Mesenchymal stem cell (in vitro differentiated cells and primary cell): ENCODE results near the gene YAP1.
A peak's percentile ranks its signal among the peaks of the same experiment; 100 is the strongest.

Experiments
- DNase-seq: peaks from one replicate; pipeline ENCODE4 v3.0.0-alpha.2; 2013
- H2AFZ ChIP-seq: one replicate; pipeline ENCODE4 v1.6.1; 2013; ENCODE audit warnings: low read depth, mild to moderate bottlenecking, control low read depth, inconsistent platforms, low read length, moderate library complexity
- H2AK5ac ChIP-seq: 2 replicates; pipeline ENCODE4 v1.6.1; 2013; ENCODE audit warnings: low read length, moderate library complexity, mild to moderate bottlenecking, inconsistent platforms; ENCODE audit not compliant: severe bottlenecking
- H2BK120ac ChIP-seq: one replicate; pipeline ENCODE4 v1.6.1; 2013; ENCODE audit warnings: low read depth, mild to moderate bottlenecking, inconsistent platforms, low read length, moderate library complexity
- H2BK12ac ChIP-seq, 2 experiments: one replicate each; pipeline ENCODE4 v1.6.1; 2013; ENCODE audit warnings: inconsistent platforms in 2 of 2, low read length in 2 of 2, mild to moderate bottlenecking in 2 of 2, moderate library complexity in 2 of 2, control low read depth in 1 of 2
- H2BK15ac ChIP-seq: one replicate; pipeline ENCODE4 v1.6.1; 2013; ENCODE audit warnings: mild to moderate bottlenecking, low read depth, inconsistent platforms; ENCODE audit not compliant: poor library complexity, severe bottlenecking
- H2BK5ac ChIP-seq: 2 replicates; pipeline ENCODE4 v1.6.1; 2013; ENCODE audit warnings: low read depth, mild to moderate bottlenecking, low read length, control low read depth, inconsistent platforms; ENCODE audit not compliant: poor library complexity, severe bottlenecking
- H3K14ac ChIP-seq, 2 experiments: one replicate each; pipeline ENCODE4 v1.6.1; 2013; ENCODE audit warnings: inconsistent platforms in 2 of 2, low read length in 2 of 2, control low read depth in 1 of 2, mild to moderate bottlenecking in 1 of 2, moderate library complexity in 1 of 2
- H3K18ac ChIP-seq, 2 experiments: one replicate each; pipeline ENCODE4 v1.6.1; 2013; ENCODE audit warnings: inconsistent platforms in 2 of 2, low read length in 2 of 2, control low read depth in 1 of 2, low read depth in 1 of 2, mild to moderate bottlenecking in 1 of 2
- H3K23ac ChIP-seq, 2 experiments: one replicate each; pipeline ENCODE4 v1.6.1; 2013; ENCODE audit warnings: inconsistent platforms in 2 of 2, low read length in 2 of 2, mild to moderate bottlenecking in 2 of 2, moderate library complexity in 2 of 2, control low read depth in 1 of 2
- H3K27ac ChIP-seq: 2 replicates; pipeline ENCODE4 v1.5.1; 2013; ENCODE audit warnings: mild to moderate bottlenecking, moderate library complexity, low read length, control low read depth, inconsistent platforms; ENCODE audit not compliant: poor library complexity, severe bottlenecking
- H3K27me3 ChIP-seq, 2 experiments: 2 replicates each; pipeline versions ENCODE4 v1.6.1 to v1.7.0; 2013; ENCODE audit warnings: low read length in 2 of 2, mild to moderate bottlenecking in 2 of 2, moderate library complexity in 2 of 2, control low read depth in 1 of 2, inconsistent platforms in 1 of 2; ENCODE audit not compliant: control insufficient read depth in 1 of 2, insufficient read depth in 1 of 2
- H3K36me3 ChIP-seq, 2 experiments: 2 replicates each; pipeline versions ENCODE4 v1.6.1 to v1.7.0; 2013; ENCODE audit warnings: low read length in 2 of 2, control low read depth in 1 of 2, inconsistent platforms in 1 of 2, low read depth in 1 of 2, mild to moderate bottlenecking in 1 of 2; ENCODE audit not compliant: insufficient read depth in 2 of 2, control insufficient read depth in 1 of 2
- H3K4ac ChIP-seq, 2 experiments: one replicate each; pipeline ENCODE4 v1.6.1; 2013; ENCODE audit warnings: inconsistent platforms in 2 of 2, low read length in 2 of 2, mild to moderate bottlenecking in 2 of 2, moderate library complexity in 2 of 2, control low read depth in 1 of 2, low read depth in 1 of 2
- H3K4me1 ChIP-seq: 2 replicates; pipeline ENCODE4 v1.6.1; 2013; ENCODE audit warnings: low read depth, low read length, control low read depth; ENCODE audit not compliant: control insufficient read depth, insufficient read depth
- H3K4me2 ChIP-seq: 2 replicates; pipeline ENCODE4 v1.6.1; 2013; ENCODE audit warnings: low read length, mild to moderate bottlenecking, inconsistent platforms; ENCODE audit not compliant: poor library complexity, severe bottlenecking
- H3K4me3 ChIP-seq, 2 experiments: 2 replicates each; pipeline versions ENCODE4 v1.5.1 to v1.7.0; 2013; ENCODE audit warnings: low read length in 2 of 2, mild to moderate bottlenecking in 2 of 2, control low read depth in 1 of 2, low read depth in 1 of 2; ENCODE audit not compliant: insufficient read depth in 1 of 2
- H3K79me1 ChIP-seq: replicated peaks from 2 replicates; pipeline ENCODE4 v1.6.1; 2013; ENCODE audit warnings: mild to moderate bottlenecking, control low read depth, low read length, inconsistent platforms; ENCODE audit not compliant: poor library complexity, severe bottlenecking
- H3K9ac ChIP-seq: 2 replicates; pipeline ENCODE4 v1.7.0; 2013; ENCODE audit warnings: mild to moderate bottlenecking, low read length, moderate library complexity
- H3K9me3 ChIP-seq: 2 replicates; pipeline ENCODE4 v1.7.0; 2013; ENCODE audit warnings: mild to moderate bottlenecking, low read length; ENCODE audit not compliant: control insufficient read depth
- H4K8ac ChIP-seq: one replicate; pipeline ENCODE4 v1.6.1; 2013; ENCODE audit warnings: inconsistent platforms, mild to moderate bottlenecking, low read length, moderate library complexity
- H4K91ac ChIP-seq: one replicate; pipeline ENCODE4 v1.6.1; 2013; ENCODE audit warnings: mild to moderate bottlenecking, low read length, inconsistent platforms
- WGBS: methylation state at CpG from one replicate; pipeline ENCODE4 v1.1.7; 2013; ENCODE audit warnings: mixed read lengths; 5-methylcytosine and 5-hydroxymethylcytosine counted together

YAP1 gene

GRCh38 chr11:102237096-102237735 is 127.0 kb downstream of the YAP1 start:
- Histone ChIP-seq H2AFZ (no peak overlapping the region), H3K23ac (no peak overlapping the region), H2BK15ac (no peak overlapping the region), H3K14ac (no peak overlapping the region), H3K4ac (no peak overlapping the region), H3K79me1 (peaks cover 2% of the 10 kb centered on the region), H2BK12ac (no peak overlapping the region), H3K9me3 (no peaks in the 10 kb centered on the region), H2AK5ac (no peak overlapping the region), H3K4me2 (no peak overlapping the region), H3K36me3 (peaks cover 3 to 25% of the 10 kb centered on the region in 2 experiments), H3K27me3 (no peaks in the 10 kb centered on the region), H3K27ac (peak overlapping the region; percentile 8), H3K18ac (no peak overlapping the region), H3K9ac (no peak overlapping the region), H4K91ac (no peak overlapping the region), H2BK5ac (no peak overlapping the region), H2BK120ac (no peak overlapping the region), H3K4me3 (no peak overlapping the region), H4K8ac (no peak overlapping the region), H3K4me1 (peaks cover 11% of the 10 kb centered on the region)
- peak; percentile 54 for DNase-seq
- 95% methylated on average over 4 of the region's 5 CpGs for WGBS

DNA sequence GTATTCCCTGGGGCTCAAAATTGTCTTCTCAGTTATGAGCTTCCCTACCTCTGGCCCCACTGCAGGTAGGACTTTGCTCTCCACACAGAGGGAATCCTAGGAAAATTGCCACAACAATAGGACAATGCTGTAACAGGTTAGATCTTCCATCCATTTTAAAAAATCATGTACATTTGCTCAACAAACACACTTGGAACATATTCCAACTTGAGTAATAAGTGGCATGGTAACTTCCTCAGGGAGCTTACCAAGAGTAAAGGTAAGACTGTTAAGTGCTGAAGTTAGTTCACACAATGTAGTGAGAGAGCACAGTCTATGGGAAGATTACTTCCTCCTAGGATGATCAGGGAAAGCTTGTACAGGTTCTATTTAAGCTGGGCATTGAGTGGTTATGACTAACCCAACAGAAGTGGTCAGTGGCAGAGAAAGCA is 128.2 kb downstream of the YAP1 start:
- H2BK5ac ChIP-seq, result no peak overlapping the region
- H3K27me3 ChIP-seq, result no peaks in the 10 kb centered on the region
- H2AK5ac ChIP-seq, result no peak overlapping the region
- peaks cover 15% of the 10 kb centered on the region for H3K4me1 ChIP-seq
- H2BK120ac ChIP-seq, result no peak overlapping the region
- DNase-seq, result no peak
- H3K9ac ChIP-seq, result no peak overlapping the region
- peaks cover 2% of the 10 kb centered on the region for H3K79me1 ChIP-seq
- no peaks in the 10 kb centered on the region for H3K9me3 ChIP-seq
- no peak overlapping the region for H3K4me3 ChIP-seq
- no peak overlapping the region for H2BK15ac ChIP-seq
- no peak overlapping the region for H3K4me2 ChIP-seq
- H3K14ac ChIP-seq, result no peak overlapping the region
- no peak overlapping the region for H4K91ac ChIP-seq
- H3K23ac ChIP-seq, result no peak overlapping the region
- no peak overlapping the region for H2BK12ac ChIP-seq
- no peak overlapping the region for H3K27ac ChIP-seq
- H4K8ac ChIP-seq, result no peak overlapping the region
- H3K4ac ChIP-seq, result no peak overlapping the region
- no peak overlapping the region for H2AFZ ChIP-seq
- H3K18ac ChIP-seq, result no peak overlapping the region
- peaks cover 3 to 14% of the 10 kb centered on the region in 2 experiments for H3K36me3 ChIP-seq

DNA sequence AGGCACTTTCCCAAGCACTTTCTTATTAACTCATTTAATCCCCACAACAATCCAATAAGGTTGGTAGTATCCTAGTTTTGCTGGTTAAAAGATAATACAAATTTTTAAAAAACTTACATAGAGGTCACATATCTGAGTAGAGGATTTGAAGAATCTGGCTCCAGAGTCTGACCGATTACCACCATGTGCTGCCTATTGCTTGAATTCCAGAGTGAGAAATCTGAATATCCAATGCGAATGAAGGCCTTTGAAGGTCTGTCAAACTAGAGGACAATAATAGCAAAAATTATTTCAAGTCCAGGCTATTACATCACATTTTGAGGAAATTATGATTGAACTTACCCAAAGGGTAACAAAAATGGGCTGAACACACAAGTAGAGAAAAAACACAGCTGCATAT is 129.2 kb downstream of the YAP1 start:
- H3K27ac ChIP-seq, result no peak overlapping the region
- H3K4ac ChIP-seq, result no peak overlapping the region
- H3K23ac ChIP-seq, result no peak overlapping the region
- H4K91ac ChIP-seq, result no peak overlapping the region
- no peak overlapping the region for H4K8ac ChIP-seq
- H3K18ac ChIP-seq, result no peak overlapping the region
- H3K14ac ChIP-seq, result no peak overlapping the region
- no peaks in the 10 kb centered on the region for H3K9me3 ChIP-seq
- peaks cover 0 to 4% of the 10 kb centered on the region in 2 experiments for H3K36me3 ChIP-seq
- no peak overlapping the region for H3K4me3 ChIP-seq
- no peak overlapping the region for H3K4me2 ChIP-seq
- no peaks in the 10 kb centered on the region for H3K27me3 ChIP-seq
- no peak overlapping the region for H3K9ac ChIP-seq
- no peak overlapping the region for H2BK12ac ChIP-seq
- DNase-seq, result no peak
- no peak overlapping the region for H2AK5ac ChIP-seq
- no peak overlapping the region for H2BK15ac ChIP-seq
- H2BK120ac ChIP-seq, result no peak overlapping the region
- H3K4me1 ChIP-seq, result peaks cover 13% of the 10 kb centered on the region
- no peak overlapping the region for H2BK5ac ChIP-seq
- 100% methylated on average over 1 of the region's 2 CpGs for WGBS
- no peak overlapping the region for H2AFZ ChIP-seq
- no peaks in the 10 kb centered on the region for H3K79me1 ChIP-seq

- Histone ChIP-seq H3K9me3 (no peaks in the 10 kb centered on the region), H2BK15ac (no peak overlapping the region), H3K9ac (no peak overlapping the region), H3K4me1 (peaks cover 16% of the 10 kb centered on the region), H2AFZ (no peak overlapping the region), H3K18ac (no peak overlapping the region), H4K91ac (no peak overlapping the region), H3K4me2 (no peak overlapping the region), H3K36me3 (no peaks in the 10 kb centered on the region), H2BK120ac (no peak overlapping the region), H2BK12ac (no peak overlapping the region), H3K4me3 (no peak overlapping the region), H3K23ac (no peak overlapping the region), H3K14ac (no peak overlapping the region), H3K27ac (no peak overlapping the region), H4K8ac (no peak overlapping the region), H3K79me1 (no peaks in the 10 kb centered on the region), H2AK5ac (no peak overlapping the region), H3K27me3 (no peaks in the 10 kb centered on the region), H3K4ac (no peak overlapping the region), H2BK5ac (no peak overlapping the region)
- DNase-seq, result no peak
- WGBS, result 98% methylated on average over 4 of the region's 6 CpGs
Observed at GRCh38 chr11:102239911-102240310, 129.7 kb downstream of the YAP1 start.
